ENCODE data around the gene CDH1.

- TF ChIP-seq CTCF (conservative IDR thresholded peaks at IDR 0.05), result no peak
- TF ChIP-seq ZFX (IDR thresholded peaks at IDR 0.05), result no peak
Measured at GRCh38 chr16:68806981-68807380, 69.9 kb downstream of the CDH1 start.

Data from C4-2B (cell line).